SKM-1 treated with dmso at 0.1 percent for 144 hours (cell line): ENCODE results near the gene ELOVL7.
"Not testable (repeated sequence)": the region's sequence is repeated elsewhere in the genome, so short reads cannot be mapped to it uniquely, and the experiment has no call there.

ENCODE experiments used
- DNase-seq: peaks from one replicate; lab custom pipeline; 2025; ENCODE audit not compliant: unreplicated experiment; lab: John Stamatoyannopoulos, UW

The ELOVL7 gene

GRCh38 chr5:60830581-60831127 lies 13.4 kb downstream of the ELOVL7 start:
- DNase-seq: no peak

GRCh38 chr5:60829490-60830266 lies 14.4 kb downstream of the ELOVL7 start:
- no peak for DNase-seq

- DNase-seq: no peak
Observed at GRCh38 chr5:60827201-60827600, 16.9 kb downstream of the ELOVL7 start.

GRCh38 chr5:60826653-60827052 lies 17.4 kb downstream of the ELOVL7 start:
- no peak for DNase-seq

GRCh38 chr5:60823574-60823973 lies 20.5 kb downstream of the ELOVL7 start:
- no peak for DNase-seq

GRCh38 chr5:60822285-60822556 lies 21.8 kb downstream of the ELOVL7 start:
- no peak for DNase-seq

GRCh38 chr5:60821488-60822284 lies 22.4 kb downstream of the ELOVL7 start:
- DNase-seq: no peak

GRCh38 chr5:60820593-60821487 lies 23.2 kb downstream of the ELOVL7 start:
- DNase-seq: peak; percentile 49

GRCh38 chr5:60816138-60816537 lies 27.9 kb downstream of the ELOVL7 start:
- not testable (repeated sequence) for DNase-seq

- DNase-seq: no peak
Observed at GRCh38 chr5:60814498-60814897, 29.6 kb downstream of the ELOVL7 start.

GRCh38 chr5:60812426-60812825 lies 31.6 kb downstream of the ELOVL7 start:
- DNase-seq: no peak

- no peak for DNase-seq
Observed at GRCh38 chr5:60811105-60811504, 33.0 kb downstream of the ELOVL7 start.

GRCh38 chr5:60810438-60811085 lies 33.5 kb downstream of the ELOVL7 start:
- no peak for DNase-seq

GRCh38 chr5:60809891-60810425 lies 34.1 kb downstream of the ELOVL7 start:
- no peak for DNase-seq

- no peak for DNase-seq
Observed at GRCh38 chr5:60806591-60807243, 37.4 kb downstream of the ELOVL7 start.

GRCh38 chr5:60805463-60805862 lies 38.6 kb downstream of the ELOVL7 start:
- DNase-seq: no peak

- DNase-seq: no peak
Observed at GRCh38 chr5:60803712-60804111, 40.4 kb downstream of the ELOVL7 start.

- DNase-seq: no peak
Observed at GRCh38 chr5:60802986-60803385, 41.1 kb downstream of the ELOVL7 start.

GRCh38 chr5:60802226-60802625 lies 41.8 kb downstream of the ELOVL7 start:
- DNase-seq: no peak
